GM21786 (cell line): ENCODE results near the gene OR5A1.

Experiments used
- ATAC-seq: cut with Tn5 transposase; IDR thresholded peaks from one replicate; pipeline ENCODE4 v1.9.1; 2021; ENCODE audit not compliant: unreplicated experiment

The OR5A1 gene

GRCh38 chr11:59475176-59475575 lies 38.9 kb downstream of the OR5A1 start:
- no peak for ATAC-seq

GRCh38 chr11:59479906-59480305 lies 43.6 kb downstream of the OR5A1 start:
- ATAC-seq = no peak

GRCh38 chr11:59480359-59480758 lies 44.1 kb downstream of the OR5A1 start:
- ATAC-seq = no peak
